Smooth muscle cell (in vitro differentiated cells): ENCODE data around the gene APOL2. TPM values are rescaled to one million over a fixed set of nuclear protein-coding genes. Genes with fewer than 3 reads are reported as not detected.
"Not testable (repeated sequence)": the region's sequence is repeated elsewhere in the genome, so short reads cannot be mapped to it uniquely, and the experiment has no call there.

Experiments used
- DNase-seq: peaks from one replicate; lab custom pipeline; 2025; ENCODE audit not compliant: unreplicated experiment; lab: John Stamatoyannopoulos, UW
- H2AFZ ChIP-seq: fragments of 200-600 bp; sonication (generic); 2 replicates; pipeline ENCODE4 v1.6.0; 2016; ENCODE audit warnings: antibody characterized with exemption, low read depth, mild to moderate bottlenecking
- H3F3A ChIP-seq: fragments of 200-600 bp; sonication (generic); 2 replicates; pipeline ENCODE4 v1.6.0; 2017; ENCODE audit warnings: antibody characterized with exemption, low read depth
- H3K27ac ChIP-seq: fragments of 200-600 bp; sonication (generic); 2 replicates; pipeline ENCODE4 v1.5.1; 2016; ENCODE audit warnings: low read depth, mild to moderate bottlenecking
- H3K27me3 ChIP-seq: fragments of 200-600 bp; sonication (generic); 2 replicates; pipeline ENCODE4 v1.6.1; 2016; ENCODE audit warnings: low read depth, mild to moderate bottlenecking
- H3K36me3 ChIP-seq: fragments of 200-600 bp; sonication (generic); 2 replicates; pipeline ENCODE4 v1.5.1; 2016; ENCODE audit warnings: low read depth
- H3K4me1 ChIP-seq: fragments of 200-600 bp; sonication (generic); 2 replicates; pipeline ENCODE4 v1.5.1; 2016; ENCODE audit warnings: low read depth
- H3K4me2 ChIP-seq: fragments of 200-600 bp; sonication (generic); 2 replicates; pipeline ENCODE4 v1.6.0; 2016; ENCODE audit warnings: mild to moderate bottlenecking
- H3K4me3 ChIP-seq: fragments of 200-600 bp; sonication (generic); 2 replicates; pipeline ENCODE4 v1.5.1; 2016; ENCODE audit warnings: mild to moderate bottlenecking
- H3K79me2 ChIP-seq: fragments of 200-600 bp; sonication (generic); 2 replicates; pipeline ENCODE4 v1.6.0; 2016; ENCODE audit warnings: low read depth, mild to moderate bottlenecking
- H3K9ac ChIP-seq: fragments of 200-600 bp; sonication (generic); 2 replicates; pipeline ENCODE4 v1.6.0; 2016; ENCODE audit warnings: low read depth
- H3K9me3 ChIP-seq: fragments of 200-600 bp; sonication (generic); replicated peaks from 2 replicates; pipeline ENCODE4 v1.5.1; 2016; ENCODE audit warnings: low read depth
- H4K20me1 ChIP-seq: fragments of 200-600 bp; sonication (generic); 2 replicates; pipeline ENCODE4 v1.6.0; 2016; ENCODE audit warnings: low read depth
- whole genome bisulfite sequencing: methylation state at CpG from one replicate; pipeline ENCODE4 v1.1.7; 2016; ENCODE audit warnings: low lambda C conversion rate; 5-methylcytosine and 5-hydroxymethylcytosine counted together
- polyA plus RNA-seq: library from polyadenylated mRNA; unstranded; fragments of >200 nt; fragmentation: Nextera tagmentation; extraction: Ambion mirVana; gene quantifications from 2 replicates; pipeline ENCODE4 v1.2.1, GENCODE V29; 2016
- total RNA-seq: library from RNA; depleted of rRNA; stranded (reverse); fragments of >200 nt; gene quantifications from 2 replicates; pipeline ENCODE4 v1.2.3, GENCODE V29; 2014
- TF ChIP-seq, protein P1 (sequence below): fragments of 200-600 bp; sonication (generic); IDR thresholded peaks from 2 replicates; pipeline ENCODE4 v1.5.1; 2017; ENCODE audit warnings: borderline replicate concordance, mild to moderate bottlenecking, antibody characterized with exemption; ENCODE audit not compliant: insufficient read depth, poor library complexity, severe bottlenecking

Gene APOL2
- total and polyA plus RNA-seq, 2 experiments from 2014 or later, result 8.0 to 14.7 TPM

DNA sequence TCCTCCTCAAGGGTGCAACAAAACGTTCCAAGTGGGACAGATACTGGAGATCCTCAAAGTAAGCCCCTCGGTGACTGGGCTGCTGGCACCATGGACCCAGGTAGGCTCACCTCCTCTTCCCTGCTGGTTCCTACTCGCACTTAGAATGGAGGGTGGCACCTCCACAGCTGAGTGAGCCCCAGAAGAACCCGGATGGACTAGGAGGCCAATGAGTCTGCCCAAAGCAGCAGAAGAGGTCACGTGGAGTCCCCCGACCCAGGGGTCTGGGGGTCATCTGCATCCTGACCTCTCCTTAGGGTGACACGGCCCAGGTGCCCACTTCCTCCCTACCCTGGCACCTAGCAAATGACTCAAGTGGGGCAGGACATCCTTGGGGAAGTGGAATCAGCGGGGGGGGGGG is 18.0 kb upstream of the APOL2 start:
- H3K9me3 ChIP-seq, result no peaks in the 10 kb centered on the region
- WGBS, result 80% methylated on average over 8 of the region's 8 CpGs

DNA sequence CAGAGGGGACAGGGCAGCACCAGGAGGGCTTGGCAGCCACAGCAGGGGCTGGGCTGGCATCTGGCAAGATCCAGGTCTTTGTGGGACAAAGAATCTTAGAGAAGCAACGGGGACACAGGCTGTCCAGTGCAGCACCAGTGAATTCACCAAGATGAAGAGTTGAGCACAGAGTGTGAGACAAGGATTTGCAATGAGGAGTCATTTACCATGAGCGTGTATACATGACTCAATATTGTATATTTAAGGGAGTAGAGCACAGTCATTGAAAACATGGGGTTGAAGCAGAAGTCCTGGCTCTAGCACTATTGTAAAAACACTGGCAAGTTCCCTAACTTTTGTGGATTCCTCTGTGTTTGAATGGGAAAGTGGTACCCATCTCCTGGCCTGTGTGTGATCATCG is 17.2 kb upstream of the APOL2 start:
- WGBS, result 84% methylated on average over 3 of the region's 3 CpGs
- Histone ChIP-seq H3K4me2 (no peak overlapping the region), H3K4me3 (no peak overlapping the region), H2AFZ (no peak overlapping the region), H3K27ac (no peak overlapping the region), H3K9ac (no peak overlapping the region), H4K20me1 (no peaks in the 10 kb centered on the region), H3K9me3 (no peaks in the 10 kb centered on the region), H3F3A (peaks cover 6% of the 10 kb centered on the region), H3K27me3 (no peaks in the 10 kb centered on the region), H3K4me1 (peaks cover 13% of the 10 kb centered on the region), H3K79me2 (no peaks in the 10 kb centered on the region), H3K36me3 (no peaks in the 10 kb centered on the region)
- DNase-seq, result no peak
- TF ChIP-seq, protein P1, sequence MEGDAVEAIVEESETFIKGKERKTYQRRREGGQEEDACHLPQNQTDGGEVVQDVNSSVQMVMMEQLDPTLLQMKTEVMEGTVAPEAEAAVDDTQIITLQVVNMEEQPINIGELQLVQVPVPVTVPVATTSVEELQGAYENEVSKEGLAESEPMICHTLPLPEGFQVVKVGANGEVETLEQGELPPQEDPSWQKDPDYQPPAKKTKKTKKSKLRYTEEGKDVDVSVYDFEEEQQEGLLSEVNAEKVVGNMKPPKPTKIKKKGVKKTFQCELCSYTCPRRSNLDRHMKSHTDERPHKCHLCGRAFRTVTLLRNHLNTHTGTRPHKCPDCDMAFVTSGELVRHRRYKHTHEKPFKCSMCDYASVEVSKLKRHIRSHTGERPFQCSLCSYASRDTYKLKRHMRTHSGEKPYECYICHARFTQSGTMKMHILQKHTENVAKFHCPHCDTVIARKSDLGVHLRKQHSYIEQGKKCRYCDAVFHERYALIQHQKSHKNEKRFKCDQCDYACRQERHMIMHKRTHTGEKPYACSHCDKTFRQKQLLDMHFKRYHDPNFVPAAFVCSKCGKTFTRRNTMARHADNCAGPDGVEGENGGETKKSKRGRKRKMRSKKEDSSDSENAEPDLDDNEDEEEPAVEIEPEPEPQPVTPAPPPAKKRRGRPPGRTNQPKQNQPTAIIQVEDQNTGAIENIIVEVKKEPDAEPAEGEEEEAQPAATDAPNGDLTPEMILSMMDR, result no peak

More for the DNA sequence above, 18.0 kb upstream of the APOL2 start:
- H3K9ac ChIP-seq, result no peak overlapping the region
- no peak for DNase-seq
- H3K79me2 ChIP-seq, result no peaks in the 10 kb centered on the region
- no peak overlapping the region for H3K4me2 ChIP-seq
- no peak overlapping the region for H2AFZ ChIP-seq
- no peaks in the 10 kb centered on the region for H3K27me3 ChIP-seq
- no peak overlapping the region for H3K27ac ChIP-seq
- H3K4me1 ChIP-seq, result peaks cover 13% of the 10 kb centered on the region
- peaks cover 6% of the 10 kb centered on the region for H3F3A ChIP-seq
- no peaks in the 10 kb centered on the region for H4K20me1 ChIP-seq
- TF ChIP-seq, protein P1, result no peak
- no peak overlapping the region for H3K4me3 ChIP-seq
- no peaks in the 10 kb centered on the region for H3K36me3 ChIP-seq

DNA sequence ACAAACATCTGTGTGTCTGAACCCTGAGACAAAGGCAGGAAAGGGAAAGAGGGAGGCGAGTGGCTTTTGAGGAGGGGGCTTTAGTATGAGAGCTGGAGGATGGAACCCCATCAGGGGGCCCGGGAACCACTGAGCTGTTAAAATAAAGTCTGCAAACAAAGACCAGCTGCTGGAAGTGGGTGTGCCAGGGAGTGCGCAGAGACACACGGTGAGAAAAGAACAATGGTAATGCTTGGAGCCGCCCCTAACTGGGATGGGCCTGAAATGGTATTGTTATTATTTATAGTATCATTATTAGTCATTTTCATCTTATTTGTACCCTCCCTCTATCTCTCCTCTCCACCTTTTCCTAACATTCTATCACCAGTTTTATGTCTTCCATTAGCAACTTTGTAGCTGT is 16.2 kb upstream of the APOL2 start:
- H3F3A ChIP-seq, H2AFZ ChIP-seq, H3K27me3 ChIP-seq, H3K9ac ChIP-seq, H4K20me1 ChIP-seq, H3K79me2 ChIP-seq, H3K9me3 ChIP-seq, H3K36me3 ChIP-seq, DNase-seq, H3K27ac ChIP-seq, H3K4me3 ChIP-seq, H3K4me2 ChIP-seq: not testable (repeated sequence)
- H3K4me1 ChIP-seq, result peaks cover 13% of the 10 kb centered on the region
- 90% methylated on average over 1 of the region's 5 CpGs for WGBS

DNA sequence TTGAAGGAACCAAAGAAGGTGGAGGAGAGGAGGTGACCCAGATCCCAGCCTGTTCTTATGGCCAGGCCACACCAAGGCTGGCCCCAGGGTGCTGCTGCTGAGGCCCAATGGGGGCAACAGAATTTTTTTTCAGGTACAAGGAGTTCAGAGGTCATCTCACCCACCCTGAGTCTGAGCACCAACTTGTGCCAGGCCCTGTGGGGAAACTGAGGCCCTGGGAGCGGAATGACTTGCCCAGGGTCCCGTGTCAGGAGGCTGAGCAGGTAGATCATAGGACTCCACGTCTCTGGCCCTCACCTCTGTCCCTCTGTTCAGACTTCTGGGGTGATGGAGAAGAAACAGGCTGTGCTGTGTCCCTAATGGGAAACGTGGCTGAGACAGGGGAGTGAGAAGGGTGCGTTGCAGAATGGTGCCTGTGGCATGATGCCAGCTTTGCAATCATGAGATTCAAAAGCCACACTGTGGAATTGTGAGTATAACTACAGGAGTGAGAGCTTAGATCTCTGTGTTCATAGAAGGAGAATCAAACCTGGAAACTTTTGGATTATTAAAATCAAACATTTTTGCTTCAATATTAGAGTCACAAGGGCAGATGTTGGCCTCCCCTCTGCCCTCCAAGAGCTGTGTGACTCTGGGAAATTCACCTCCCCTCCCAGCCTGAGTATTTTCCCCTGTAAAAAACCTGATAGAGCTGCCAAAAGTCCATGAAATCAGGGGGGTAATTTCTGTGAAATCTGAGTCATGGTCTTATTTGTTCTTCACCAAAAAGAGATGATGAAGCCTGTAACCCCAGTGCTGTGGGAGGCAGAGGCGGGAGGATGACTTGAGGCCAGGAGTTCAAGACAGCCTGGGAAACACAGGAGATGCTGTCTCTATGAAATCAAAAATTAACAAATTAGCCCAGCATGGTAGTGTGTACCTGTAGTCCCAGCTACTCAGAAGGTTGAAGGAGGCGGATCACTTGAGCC is 14.5 kb upstream of the APOL2 start:
- TF ChIP-seq, protein P1, result no peak
- H3F3A ChIP-seq, result no peaks in the 10 kb centered on the region
- no peak overlapping the region for H3K4me2 ChIP-seq
- WGBS, result 92% methylated on average over 7 of the region's 7 CpGs
- no peak overlapping the region for H3K27ac ChIP-seq
- no peaks in the 10 kb centered on the region for H3K9me3 ChIP-seq
- no peaks in the 10 kb centered on the region for H3K27me3 ChIP-seq
- no peaks in the 10 kb centered on the region for H3K36me3 ChIP-seq
- no peak overlapping the region for H3K4me3 ChIP-seq
- H3K9ac ChIP-seq, result no peak overlapping the region
- no peak for DNase-seq
- no peaks in the 10 kb centered on the region for H4K20me1 ChIP-seq
- H3K79me2 ChIP-seq, result no peaks in the 10 kb centered on the region
- H2AFZ ChIP-seq, result no peak overlapping the region
- H3K4me1 ChIP-seq, result peaks cover 2% of the 10 kb centered on the region
